Activated CD4-positive, alpha-beta T cell treated with anti-CD3 and anti-CD28 coated beads, Interleukin-2, Interleukin-6, amounts not matched to agents 100 ng/mL and 50 ng/mL, durations not matched to agents 16 hours and 8 hours (primary cell): ENCODE data around the gene TEAD1.

ENCODE experiments used
- DNase-seq: peaks from one replicate; pipeline ENCODE4 v3.0.0-alpha.2; 2020

Gene TEAD1

GRCh38 chr11:12817681-12818332 is 143.6 kb downstream of the TEAD1 start:
- DNase-seq, result no peak

DNA sequence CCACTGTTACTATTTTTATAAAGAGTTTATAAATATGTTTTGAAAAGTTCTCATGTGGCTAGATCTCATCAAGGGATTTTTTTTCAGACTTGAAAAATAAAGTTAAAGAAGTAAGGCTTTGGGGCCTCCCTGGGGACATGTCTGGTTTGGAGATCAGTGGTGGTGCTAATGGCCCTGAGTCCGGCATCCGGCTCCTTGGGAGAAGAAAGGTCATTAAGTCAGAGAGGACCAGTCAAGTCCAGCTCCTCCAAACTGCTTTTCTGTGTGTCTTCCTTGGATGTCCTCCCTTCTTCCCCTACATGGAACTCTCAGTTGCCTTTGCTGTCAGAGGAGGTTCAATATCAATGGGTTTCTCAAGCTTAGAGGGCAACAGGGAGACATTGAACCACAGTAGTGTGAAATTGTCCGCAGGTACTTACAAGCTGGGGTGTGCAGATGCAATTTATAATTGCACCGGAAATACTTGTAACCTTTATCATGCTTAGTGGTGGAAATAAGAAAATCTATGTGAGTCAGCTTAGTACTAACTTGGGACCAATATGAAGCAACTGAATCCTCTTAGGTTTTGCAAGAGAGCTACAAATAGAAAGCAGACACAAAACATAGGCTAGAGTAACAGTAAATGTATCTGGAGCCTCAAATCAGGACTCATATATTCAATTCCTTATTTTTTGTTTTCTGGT is 144.3 kb downstream of the TEAD1 start:
- DNase-seq, result no peak

GRCh38 chr11:12822392-12823022 is 148.3 kb downstream of the TEAD1 start:
- no peak for DNase-seq

DNA sequence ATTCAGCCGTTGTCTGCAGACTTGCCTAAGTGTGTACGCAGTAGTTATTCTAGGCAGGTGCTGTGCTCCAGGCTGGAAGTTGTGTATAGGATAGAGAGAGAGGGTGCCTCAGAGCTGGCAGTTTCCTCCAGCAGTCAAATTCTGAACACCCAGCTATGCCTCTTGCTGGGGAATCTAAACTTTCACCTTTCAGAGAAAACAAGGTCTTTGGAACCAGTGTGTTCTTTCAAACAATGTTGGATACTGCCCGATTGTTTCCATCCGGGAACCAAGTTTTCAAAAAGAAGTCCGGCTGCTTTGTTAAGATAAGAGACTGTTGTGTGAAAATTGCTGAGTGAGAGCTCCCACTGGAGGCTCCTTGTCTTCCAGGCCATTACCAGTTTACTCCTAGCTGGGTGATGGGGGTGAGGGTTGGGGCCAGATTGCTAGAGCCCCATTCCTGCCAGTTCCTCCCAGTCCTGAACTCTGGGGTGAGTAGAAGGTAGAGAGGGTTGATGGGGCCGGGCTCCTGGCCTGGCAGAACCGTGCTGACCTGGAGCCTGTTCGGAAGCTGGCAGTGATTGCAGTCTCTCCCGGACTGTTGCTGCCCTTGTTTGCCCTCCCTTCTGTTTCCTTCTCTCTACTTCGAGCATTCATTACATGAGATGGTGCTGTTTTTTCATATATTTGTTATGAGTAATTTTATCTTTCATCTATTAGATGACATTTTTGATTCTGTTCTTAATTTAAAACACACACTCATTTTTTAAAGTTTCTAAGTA is 150.2 kb downstream of the TEAD1 start:
- DNase-seq, result no peak

DNA sequence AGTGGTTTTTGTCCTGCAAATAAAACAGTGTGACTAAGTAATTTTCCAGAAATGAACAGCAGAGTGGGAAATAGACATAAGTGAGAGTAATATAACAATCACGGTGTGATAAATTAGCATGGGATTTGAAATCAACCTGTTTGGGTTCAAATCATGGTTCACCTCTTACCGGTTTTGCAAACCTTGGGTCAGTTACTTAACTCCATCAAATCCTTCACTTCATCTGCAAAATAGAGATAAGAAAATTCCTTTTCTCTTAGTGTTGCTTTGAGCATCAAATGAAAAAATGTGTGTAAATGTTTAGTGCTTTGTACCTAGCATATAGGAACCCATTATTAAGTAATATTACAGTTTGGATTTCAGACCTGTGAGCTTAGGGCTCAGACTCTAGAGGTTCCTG is 152.2 kb downstream of the TEAD1 start:
- DNase-seq, result no peak

GRCh38 chr11:12827369-12827768 is 153.1 kb downstream of the TEAD1 start:
- DNase-seq, result no peak

GRCh38 chr11:12827929-12828812 is 153.9 kb downstream of the TEAD1 start:
- no peak for DNase-seq

DNA sequence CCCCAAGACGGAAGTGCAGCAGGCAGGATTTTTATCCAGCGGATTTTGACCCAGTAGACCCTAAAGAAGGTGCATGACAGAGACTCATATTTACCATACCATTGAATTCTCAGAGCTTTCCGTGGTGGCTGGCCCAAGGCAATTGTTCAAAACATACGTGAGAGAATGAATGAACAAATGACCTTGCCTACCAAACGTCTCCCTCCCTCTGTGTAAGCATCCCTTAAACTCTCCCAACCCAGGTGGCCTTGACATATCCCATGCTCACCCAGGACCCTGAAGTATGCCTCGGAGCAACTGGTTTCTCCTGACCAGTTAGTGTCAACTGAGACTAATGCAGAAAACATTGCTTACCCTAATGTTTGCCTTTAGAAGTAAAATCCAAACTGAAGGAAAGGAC is 154.9 kb downstream of the TEAD1 start:
- no peak for DNase-seq

- no peak for DNase-seq
Observed at GRCh38 chr11:12829540-12830314, 155.5 kb downstream of the TEAD1 start.

GRCh38 chr11:12831471-12832202 is 157.4 kb downstream of the TEAD1 start:
- DNase-seq, result no peak

DNA sequence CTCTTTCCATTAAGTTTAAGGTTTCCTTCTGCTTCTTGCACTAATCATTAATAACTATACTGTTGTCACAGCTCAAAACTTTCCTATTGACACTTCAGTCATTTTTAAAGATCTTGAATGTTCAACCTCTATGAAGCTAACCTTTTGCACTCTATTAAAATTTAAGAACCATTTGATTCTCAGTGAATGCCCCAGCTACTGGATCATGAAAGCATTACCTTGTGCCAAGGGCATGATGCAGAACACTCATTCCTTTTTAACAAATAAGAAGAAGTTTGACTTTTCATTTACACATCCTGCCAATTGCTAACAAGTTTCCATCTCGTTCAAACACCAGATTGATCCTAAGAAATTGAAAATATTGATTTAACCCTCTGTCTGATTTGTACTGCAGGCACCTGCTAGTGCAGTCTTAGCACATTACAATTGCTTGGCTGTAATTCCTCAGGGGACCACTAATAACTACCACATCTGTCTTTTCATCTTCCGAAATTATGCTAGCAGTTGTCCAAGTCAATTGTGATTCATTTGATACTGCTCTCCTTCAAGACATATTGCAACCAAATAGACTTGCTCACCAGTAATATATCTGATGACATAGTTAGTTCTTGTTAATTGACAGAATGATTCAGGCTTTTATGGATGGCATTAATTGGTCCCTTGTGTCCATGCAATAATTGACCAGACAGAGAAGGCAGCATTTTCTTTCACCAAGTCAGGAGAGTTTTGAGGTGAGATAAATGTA is 158.4 kb downstream of the TEAD1 start:
- no peak for DNase-seq

DNA sequence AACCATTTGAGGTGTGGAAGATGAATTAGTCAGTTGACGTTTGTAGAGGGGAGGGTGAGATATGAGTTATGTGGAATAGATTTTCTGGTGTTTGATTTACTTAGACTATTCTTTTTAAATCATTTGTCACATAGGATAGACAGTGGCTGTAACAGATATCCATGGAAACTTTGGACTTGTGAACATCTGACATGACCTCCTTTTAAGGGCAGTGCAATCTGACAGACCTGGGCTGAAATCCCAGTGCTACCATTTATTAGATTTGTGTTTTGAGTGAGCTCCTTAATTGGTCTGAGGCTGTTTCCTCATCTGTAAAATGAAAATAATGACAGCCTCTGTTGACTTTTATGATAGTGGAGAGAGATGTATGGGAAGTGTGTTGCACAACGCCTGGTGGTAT is 159.9 kb downstream of the TEAD1 start:
- DNase-seq, result no peak

GRCh38 chr11:12834630-12835029 is 160.4 kb downstream of the TEAD1 start:
- DNase-seq, result no peak

- DNase-seq, result no peak
Observed at GRCh38 chr11:12835286-12835685, 161.1 kb downstream of the TEAD1 start.

- DNase-seq, result no peak
Observed at GRCh38 chr11:12838463-12839123, 164.4 kb downstream of the TEAD1 start.

GRCh38 chr11:12840871-12841660 is 166.8 kb downstream of the TEAD1 start:
- no peak for DNase-seq

- peak; percentile 12 for DNase-seq
Observed at GRCh38 chr11:12841946-12842630, 167.9 kb downstream of the TEAD1 start.
